GM23248 (cell line): ENCODE results near the gene PID1. TPM values are rescaled to one million over a fixed set of nuclear protein-coding genes. Genes with fewer than 3 reads are reported as not detected.

Source experiments
- DNase-seq: peaks from one replicate; pipeline ENCODE4 v3.0.0-alpha.2; 2015
- H2AFZ ChIP-seq: fragments of 200-600 bp; sonication (generic); 2 replicates; pipeline ENCODE4 v1.6.1; 2016; ENCODE audit warnings: antibody characterized with exemption
- H3F3A ChIP-seq: fragments of 200-600 bp; sonication (generic); 2 replicates; pipeline ENCODE4 v1.6.1; 2016; ENCODE audit warnings: mild to moderate bottlenecking, antibody characterized with exemption, mixed run types; ENCODE audit not compliant: insufficient read depth
- H3K27ac ChIP-seq: fragments of 200-600 bp; sonication (generic); 2 replicates; pipeline ENCODE4 v1.5.1; 2016; ENCODE audit warnings: mild to moderate bottlenecking
- H3K27me3 ChIP-seq: fragments of 200-600 bp; sonication (generic); replicated peaks from 2 replicates; pipeline ENCODE4 v1.6.1; 2016; ENCODE audit warnings: mild to moderate bottlenecking; ENCODE audit not compliant: insufficient read depth
- H3K36me3 ChIP-seq: fragments of 200-600 bp; sonication (generic); 2 replicates; pipeline ENCODE4 v1.6.1; 2016; ENCODE audit warnings: low read depth, mild to moderate bottlenecking
- H3K4me1 ChIP-seq: fragments of 200-600 bp; sonication (generic); 2 replicates; pipeline ENCODE4 v1.6.1; 2016; ENCODE audit warnings: mild to moderate bottlenecking; ENCODE audit not compliant: insufficient read depth
- H3K4me2 ChIP-seq: fragments of 200-600 bp; sonication (generic); one replicate; pipeline ENCODE4 v1.6.1; 2016; ENCODE audit warnings: mild to moderate bottlenecking; ENCODE audit not compliant: unreplicated experiment
- H3K4me3 ChIP-seq: fragments of 200-600 bp; sonication (generic); 2 replicates; pipeline ENCODE4 v1.5.1; 2016; ENCODE audit warnings: mild to moderate bottlenecking
- H3K79me2 ChIP-seq: fragments of 200-600 bp; sonication (generic); 2 replicates; pipeline ENCODE4 v1.6.1; 2016; ENCODE audit warnings: mild to moderate bottlenecking; ENCODE audit not compliant: insufficient read depth
- H3K9ac ChIP-seq: fragments of 200-600 bp; sonication (generic); 2 replicates; pipeline ENCODE4 v1.6.1; 2016; ENCODE audit warnings: mild to moderate bottlenecking
- H3K9me2 ChIP-seq: fragments of 200-600 bp; sonication (generic); 2 replicates; pipeline ENCODE4 v1.6.1; 2016; ENCODE audit warnings: mixed run types, mild to moderate bottlenecking, moderate library complexity; ENCODE audit not compliant: insufficient read depth
- H3K9me3 ChIP-seq: fragments of 200-600 bp; sonication (generic); one replicate; pipeline ENCODE4 v1.6.1; 2017; ENCODE audit warnings: low read depth
- H4K20me1 ChIP-seq: fragments of 200-600 bp; sonication (generic); 2 replicates; pipeline ENCODE4 v1.6.0; 2016; ENCODE audit not compliant: insufficient read depth
- EZH2 ChIP-seq: fragments of 200-600 bp; sonication (generic); IDR thresholded peaks from 2 replicates; pipeline ENCODE4 v1.6.1; 2018; ENCODE audit warnings: antibody characterized with exemption, mild to moderate bottlenecking; ENCODE audit not compliant: insufficient read depth, poor library complexity, severe bottlenecking
- EZH2phosphoT487 ChIP-seq: fragments of 200-600 bp; sonication (generic); IDR thresholded peaks from 2 replicates; pipeline ENCODE4 v1.6.1; 2018; ENCODE audit warnings: antibody characterized with exemption, moderate library complexity, mild to moderate bottlenecking, low read depth; ENCODE audit not compliant: insufficient read depth
- WGBS, 2 experiments: methylation state at CpG; one replicate each; pipeline ENCODE4 v1.1.6; 2015 to 2017; ENCODE audit warnings: low lambda C conversion rate in 2 of 2, low coverage in 1 of 2; ENCODE audit errors: missing lambda C conversion rate in 2 of 2; 5-methylcytosine and 5-hydroxymethylcytosine counted together
- in situ Hi-C: fragments of 300-500 bp; cut with MboI; formaldehyde crosslinking; loops from 2 replicates; pipeline ENCODE4 v1.15.0; 2020
- polyA plus RNA-seq: library from polyadenylated mRNA; unstranded; fragments of >200 nt; fragmentation: Nextera tagmentation; extraction: Ambion mirVana; gene quantifications from 2 replicates; pipeline ENCODE4 v1.2.1, GENCODE V29; 2016
- total RNA-seq: library from RNA; depleted of rRNA; stranded (reverse); fragments of >200 nt; shearing (Covaris generic); gene quantifications from 2 replicates; pipeline ENCODE4 v1.2.3, GENCODE V29; 2014

Gene PID1
- total and polyA plus RNA-seq, 2 experiments from 2014 or later = 5.9 to 8.6 TPM

GRCh38 chr2:229252996-229253395 lies 18.1 kb downstream of the PID1 start:
- H4K20me1 ChIP-seq = no peaks in the 10 kb centered on the region

GRCh38 chr2:229252280-229252679 lies 18.8 kb downstream of the PID1 start:
- H3K27ac ChIP-seq = no peak overlapping the region
- H3K4me2 ChIP-seq = no peak overlapping the region
- no peaks in the 10 kb centered on the region for H3K4me1 ChIP-seq
- H3K9me3 ChIP-seq = no peaks in the 10 kb centered on the region
- no peak overlapping the region for H3K4me3 ChIP-seq
- no peak overlapping the region for H2AFZ ChIP-seq
- no peaks in the 10 kb centered on the region for H3K79me2 ChIP-seq
- no peak for DNase-seq
- H3K9me2 ChIP-seq = no peaks in the 10 kb centered on the region
- in situ Hi-C loops = no loop called here
- WGBS, 2 experiments = 55 to 67% methylated on average over 1 of the region's 1 CpG
- H3K27me3 ChIP-seq = no peaks in the 10 kb centered on the region
- no peaks in the 10 kb centered on the region for H3K36me3 ChIP-seq
- H3K9ac ChIP-seq = no peak overlapping the region
- H3F3A ChIP-seq = no peaks in the 10 kb centered on the region
- no peaks in the 10 kb centered on the region for H4K20me1 ChIP-seq
- no peak for TF ChIP-seq EZH2phosphoT487
- no peak for TF ChIP-seq EZH2

More at GRCh38 chr2:229252996-229253395, 18.1 kb downstream of the PID1 start:
- no peaks in the 10 kb centered on the region for H3K79me2 ChIP-seq
- no peak overlapping the region for H3K9ac ChIP-seq
- no peak overlapping the region for H3K4me3 ChIP-seq
- in situ Hi-C loops = no loop called here
- no peaks in the 10 kb centered on the region for H3K4me1 ChIP-seq
- H3K9me2 ChIP-seq = no peaks in the 10 kb centered on the region
- no peaks in the 10 kb centered on the region for H3F3A ChIP-seq
- no peak overlapping the region for H3K4me2 ChIP-seq
- H3K27ac ChIP-seq = no peak overlapping the region
- H2AFZ ChIP-seq = no peak overlapping the region
- no peaks in the 10 kb centered on the region for H3K36me3 ChIP-seq
- no peaks in the 10 kb centered on the region for H3K9me3 ChIP-seq
- no peak for DNase-seq
- no peaks in the 10 kb centered on the region for H3K27me3 ChIP-seq
- TF ChIP-seq EZH2 (no peak), EZH2phosphoT487 (no peak)

- WGBS, 2 experiments = 96 to 97% methylated on average over 3 of the region's 3 CpGs
- TF ChIP-seq EZH2 = no peak
- TF ChIP-seq EZH2phosphoT487 = no peak
Observed at GRCh38 chr2:229249536-229249935, 21.6 kb downstream of the PID1 start.

GRCh38 chr2:229246334-229246733 lies 24.8 kb downstream of the PID1 start:
- no peak for TF ChIP-seq EZH2phosphoT487
- no peak for TF ChIP-seq EZH2
- in situ Hi-C loops = no loop called here
- no peaks in the 10 kb centered on the region for H3K9me3 ChIP-seq
- H3F3A ChIP-seq = no peaks in the 10 kb centered on the region
- H3K4me2 ChIP-seq = no peak overlapping the region
- H3K9me2 ChIP-seq = no peaks in the 10 kb centered on the region
- H3K9ac ChIP-seq = no peak overlapping the region
- H2AFZ ChIP-seq = no peak overlapping the region
- 78 to 92% methylated on average over 3 of the region's 3 CpGs for WGBS, 2 experiments
- H3K4me3 ChIP-seq = no peak overlapping the region
- no peaks in the 10 kb centered on the region for H3K4me1 ChIP-seq
- H3K27me3 ChIP-seq = no peaks in the 10 kb centered on the region
- no peak overlapping the region for H3K27ac ChIP-seq
- H3K36me3 ChIP-seq = no peaks in the 10 kb centered on the region
- no peak for DNase-seq
- no peaks in the 10 kb centered on the region for H3K79me2 ChIP-seq
- H4K20me1 ChIP-seq = no peaks in the 10 kb centered on the region

More at GRCh38 chr2:229249536-229249935, 21.6 kb downstream of the PID1 start:
- no peaks in the 10 kb centered on the region for H3K27me3 ChIP-seq
- no peaks in the 10 kb centered on the region for H3K79me2 ChIP-seq
- H3K9ac ChIP-seq = no peak overlapping the region
- no peak for DNase-seq
- H3K36me3 ChIP-seq = no peaks in the 10 kb centered on the region
- no peaks in the 10 kb centered on the region for H3K9me3 ChIP-seq
- no peak overlapping the region for H2AFZ ChIP-seq
- no peaks in the 10 kb centered on the region for H3F3A ChIP-seq
- no peak overlapping the region for H3K27ac ChIP-seq
- no peaks in the 10 kb centered on the region for H3K4me1 ChIP-seq
- no peak overlapping the region for H3K4me3 ChIP-seq
- no peaks in the 10 kb centered on the region for H4K20me1 ChIP-seq
- in situ Hi-C loops = no loop called here
- no peak overlapping the region for H3K4me2 ChIP-seq
- no peaks in the 10 kb centered on the region for H3K9me2 ChIP-seq

GRCh38 chr2:229244975-229245374 lies 26.1 kb downstream of the PID1 start:
- 67 to 81% methylated on average over 2 of the region's 2 CpGs for WGBS, 2 experiments
- TF ChIP-seq EZH2 (no peak), EZH2phosphoT487 (no peak)
- in situ Hi-C loops = no loop called here
- Histone ChIP-seq H3K9me3 (no peaks in the 10 kb centered on the region), H3K9me2 (no peaks in the 10 kb centered on the region), H2AFZ (no peak overlapping the region), H3K27ac (no peak overlapping the region), H3F3A (no peaks in the 10 kb centered on the region), H4K20me1 (no peaks in the 10 kb centered on the region), H3K79me2 (no peaks in the 10 kb centered on the region), H3K4me3 (no peak overlapping the region), H3K4me2 (no peak overlapping the region), H3K4me1 (no peaks in the 10 kb centered on the region), H3K9ac (no peak overlapping the region), H3K27me3 (no peaks in the 10 kb centered on the region), H3K36me3 (no peaks in the 10 kb centered on the region; the same call in 1 of the 2 replicates)
- DNase-seq = no peak
